K562 (cell line): ENCODE data around the gene GULP1. TPM values are rescaled to one million over a fixed set of nuclear protein-coding genes. Genes with fewer than 3 reads are reported as not detected.

Experiments used
- ATAC-seq: fragments of 200-7000 bp; cut with Tn5 transposase; 3 replicates; pipeline ENCODE4 v1.9.1; 2020; ENCODE audit warnings: moderate library complexity
- BruUV-seq: library from RNA; stranded (reverse); fragments of 400-500 nt; replicated peaks from 2 replicates; lab custom pipeline; 2021; lab: Mats Ljungman, UMichigan
- CTCF ChIA-PET: fragments of 300-600 bp; formaldehyde crosslinking; extraction: SDS; loops from one replicate; lab custom pipeline; 2021; ENCODE audit warnings: low intra/inter-chr PET ratio; lab: Yijun Ruan, JAX
- POLR2A ChIA-PET: fragments of 300-600, 350-650 bp; sonication (Branson Sonifier 250); formaldehyde crosslinking; extraction: SDS; loops from one replicate; lab custom pipeline; 2021; ENCODE audit warnings: antibody characterized with exemption, inconsistent platforms; lab: Yijun Ruan, JAX
- DNase-seq, 4 experiments: peaks; one replicate each; pipeline versions ENCODE4 v3.0.0 to v3.0.0-alpha.2; 2011 to 2018; ENCODE audit warnings: low spot score in 3 of 4, mixed read lengths in 3 of 4; ENCODE audit errors: extremely low read depth in 1 of 4
- FAIRE-seq: peaks from 2 replicates; lab custom pipeline; 2011; peaks lifted over from hg19 to GRCh38; lab: Jason Lieb, UNC
- H2AFZ ChIP-seq: 2 replicates; pipeline ENCODE4 v1.6.0; 2011; ENCODE audit warnings: low read depth, low read length, control low read depth, inconsistent platforms
- H3K27ac ChIP-seq: fragments of 200-600 bp; 3 replicates; pipeline ENCODE4 v1.8.0; 2011; ENCODE audit warnings: low read depth, mild to moderate bottlenecking, control low read depth, inconsistent platforms, low read length, moderate library complexity, mixed read lengths; ENCODE audit errors: extremely low read depth
- H3K27me3 ChIP-seq, 2 experiments: fragments of 300-600 bp in 1 of 2; 2 replicates in 1 of 2; 3 replicates in 1 of 2; pipeline versions ENCODE4 v1.6.0 to v1.8.0; 2011; ENCODE audit warnings: inconsistent platforms in 2 of 2, low read length in 2 of 2, mild to moderate bottlenecking in 1 of 2, mixed read lengths in 1 of 2, moderate library complexity in 1 of 2; ENCODE audit not compliant: control insufficient read depth in 2 of 2, insufficient read depth in 2 of 2
- H3K36me3 ChIP-seq: fragments of 300-600 bp; 3 replicates; pipeline ENCODE4 v1.8.0; 2011; ENCODE audit warnings: mild to moderate bottlenecking, low read length, inconsistent platforms; ENCODE audit not compliant: control insufficient read depth, insufficient read depth
- H3K4me1 ChIP-seq, 2 experiments: fragments of 200-600 bp in 1 of 2; replicated peaks in 1 of 2; 2 replicates in 1 of 2; 3 replicates in 1 of 2; pipeline versions ENCODE4 v1.5.1 to v1.8.0; 2011; ENCODE audit warnings: inconsistent platforms in 2 of 2, low read length in 2 of 2, mild to moderate bottlenecking in 1 of 2, mixed read lengths in 1 of 2, moderate library complexity in 1 of 2; ENCODE audit not compliant: control insufficient read depth in 2 of 2, insufficient read depth in 2 of 2
- H3K4me2 ChIP-seq: 2 replicates; pipeline ENCODE4 v1.6.1; 2011; ENCODE audit warnings: low read length, control low read depth, inconsistent platforms, mixed read lengths; ENCODE audit not compliant: insufficient read depth
- H3K4me3 ChIP-seq: fragments of 200-600 bp; sonication (generic), shearing (Covaris generic); 2 replicates; pipeline ENCODE4 v1.5.1; 2016; ENCODE audit warnings: control low read depth, inconsistent platforms
- H3K79me2 ChIP-seq: fragments of 200-600 bp; 3 replicates; pipeline ENCODE4 v1.8.0; 2011; ENCODE audit warnings: low read length, inconsistent platforms; ENCODE audit not compliant: control insufficient read depth, insufficient read depth
- H3K9ac ChIP-seq, 2 experiments: 2 replicates each; pipeline versions ENCODE4 v1.6.0 to v1.6.1; 2011; ENCODE audit warnings: low read depth in 2 of 2, low read length in 2 of 2, control low read depth in 1 of 2, inconsistent platforms in 1 of 2, mild to moderate bottlenecking in 1 of 2, mixed read lengths in 1 of 2; ENCODE audit not compliant: insufficient read depth in 1 of 2
- H3K9me1 ChIP-seq: one replicate; pipeline ENCODE4 v1.6.0; 2011; ENCODE audit warnings: inconsistent platforms, mild to moderate bottlenecking, low read length, moderate library complexity; ENCODE audit not compliant: control insufficient read depth, insufficient read depth
- H3K9me3 ChIP-seq: replicated peaks from 2 replicates; pipeline ENCODE4 v1.5.1; 2011; ENCODE audit warnings: low read depth, low read length, inconsistent platforms; ENCODE audit not compliant: control insufficient read depth, insufficient read depth
- H4K20me1 ChIP-seq: replicated peaks from 2 replicates; pipeline ENCODE4 v1.6.1; 2011; ENCODE audit warnings: low read length, inconsistent platforms, mixed read lengths; ENCODE audit not compliant: control insufficient read depth, insufficient read depth
- BRD4 ChIP-seq: fragments of 200-600 bp; sonication (generic); IDR thresholded peaks from 2 replicates; pipeline ENCODE4 v1.6.1; 2017; ENCODE audit warnings: inconsistent platforms
- GATAD2B ChIP-seq: fragments of 450-650 bp; IDR thresholded peaks from 2 replicates; pipeline ENCODE4 v1.6.1; 2017; ENCODE audit warnings: mild to moderate bottlenecking, borderline replicate concordance
- JUND ChIP-seq, 2 experiments: IDR thresholded peaks; 2 replicates in 1 of 2; 3 replicates in 1 of 2; pipeline ENCODE4 v1.6.1; 2011; ENCODE audit warnings: borderline replicate concordance in 2 of 2, low read depth in 2 of 2, low read length in 2 of 2, improper control_type of control experiment in 1 of 2, missing biosample characterization in 1 of 2, missing genetic modification characterization in 1 of 2, missing genetic modification reagents in 1 of 2
- PHB2 ChIP-seq: fragments of 450-650 bp; IDR thresholded peaks from 2 replicates; pipeline ENCODE4 v1.6.1; 2017; ENCODE audit warnings: low read depth
- PYGO2 ChIP-seq: fragments of 450-650 bp; IDR thresholded peaks from 2 replicates; pipeline ENCODE4 v1.6.1; 2016; ENCODE audit warnings: mild to moderate bottlenecking, missing genetic modification characterization, moderate library complexity, missing compliant biosample characterization
- RFX1 ChIP-seq: fragments of 450-650 bp; IDR thresholded peaks from 2 replicates; pipeline ENCODE4 v1.6.1; 2016; ENCODE audit warnings: mild to moderate bottlenecking, moderate library complexity
- ZBTB9 ChIP-seq: fragments of 450-650 bp; formaldehyde crosslinking; IDR thresholded peaks from 2 replicates; pipeline ENCODE4 v1.4.0; 2020; ENCODE audit warnings: mild to moderate bottlenecking, moderate library complexity
- WGBS: fragments of 100-300 bp; shearing (Covaris generic); methylation state at CpG from one replicate; pipeline ENCODE4 v1.1.6; 2016; ENCODE audit warnings: low coverage, mixed read lengths; ENCODE audit not compliant: insufficient coverage; ENCODE audit errors: missing lambda C conversion rate; 5-methylcytosine and 5-hydroxymethylcytosine counted together
- in situ Hi-C: fragments of 300-500 bp; cut with MboI; formaldehyde crosslinking; loops from 4 replicates; pipeline ENCODE4 v1.15.0; 2018; ENCODE audit warnings: inconsistent platforms, mixed read lengths
- intact Hi-C: fragments of 100-400 bp; cut with micrococcal nuclease; formaldehyde crosslinking; loops from 2 replicates; pipeline ENCODE4 v1.14.2; 2022
- polyA plus RNA-seq, 8 experiments: library from polyadenylated mRNA; depleted of rRNA in 4 of 8; stranded (reverse) in 5 of 8; unstranded in 3 of 8; fragments of >200 nt; fragmentation: Nextera tagmentation in 2 of 8; fragmentation: Illumina TruSeq in 1 of 8; extraction: Ambion mirVana in 2 of 8; extraction: Trizol in 1 of 8; gene quantifications; 2 replicates each; pipeline versions ENCODE4 v1.2.1 to v1.2.3, GENCODE V29; 2011 to 2014; ENCODE audit warnings: inconsistent platforms in 1 of 8, missing spikeins in 1 of 8
- total RNA-seq, 7 experiments: library from RNA; depleted of rRNA in 6 of 7; stranded (reverse); fragments of >200 nt in 6 of 7; fragmentation: Illumina TruSeq in 2 of 7; extraction: Trizol in 2 of 7; gene quantifications; 2 replicates each; pipeline versions ENCODE4 v1.2.1 to v1.2.3, GENCODE V29; 2011 to 2021; ENCODE audit warnings: low replicate concordance in 1 of 7

The GULP1 gene
- total and polyA plus RNA-seq, 9 of the 15 experiments (the other 6 are each of a cell fraction or from before 2014, with no cell fraction given), result 8.5 to 25.3 (median 19.5) TPM

- no peak overlapping the region for H3K9ac ChIP-seq
- H3K4me1 ChIP-seq, result 0 out of 5 replicates have a peak, but pooled peaks cover 0 to under 1% of the 10 kb centered on the region in 2 experiments
- ATAC-seq, result no peak
- no peak overlapping the region for H2AFZ ChIP-seq
- no peaks in the 10 kb centered on the region for H3K36me3 ChIP-seq
- H3K9me3 ChIP-seq, result no peaks in the 10 kb centered on the region
- no TSS peak for BruUV-seq
- TF ChIP-seq ZBTB9 (CRISPR knock-in tag) (no peak), RFX1 (no peak), JUND (IDR thresholded peaks at IDR 0.05; ENCODE audit: borderline replicate concordance, low read depth, low read length) (no peak), JUND (tag; IDR thresholded peaks at IDR 0.05; ENCODE audit: borderline replicate concordance, low read depth, low read length) (no peak), PYGO2 (tag) (no peak), PHB2 (no peak), GATAD2B (no peak), BRD4 (no peak)
- intact Hi-C loops, result no loop called here
- ChIA-PET POLR2A (interaction anchor here (3.1 kb wide), 1 partner anchor 15 kb away, joined by 14 read pairs; the partner anchor contains the start of gene GULP1), CTCF (no interaction called here)
- H3K27ac ChIP-seq, result no peak overlapping the region
- in situ Hi-C loops, result no loop called here
- WGBS, result 50% methylated on average over 2 of the region's 2 CpGs
- no peak for FAIRE-seq
- H3K4me3 ChIP-seq, result no peak overlapping the region
- no peak overlapping the region for H3K4me2 ChIP-seq
- H4K20me1 ChIP-seq, result no peaks in the 10 kb centered on the region
- no peaks in the 10 kb centered on the region for H3K9me1 ChIP-seq
- H3K27me3 ChIP-seq, result no peaks in the 10 kb centered on the region
- no peak for DNase-seq
- peaks cover 43% of the 10 kb centered on the region for H3K79me2 ChIP-seq
These were observed 16.2 kb downstream of the GULP1 start for GRCh38 chr2:188307850-188308283.
